Fibroblast of skin of right biceps (primary cell): ENCODE measurements around the gene ALDH16A1.
"Not testable (repeated sequence)": the region's sequence is repeated elsewhere in the genome, so short reads cannot be mapped to it uniquely, and the experiment has no call there.

Source experiments
- DNase-seq: peaks from one replicate; pipeline ENCODE4 v3.0.0-alpha.2; 2013

The ALDH16A1 gene

GRCh38 chr19:49465371-49465770 is 12.3 kb downstream of the ALDH16A1 start:
- no peak for DNase-seq

- no peak for DNase-seq
Measured at GRCh38 chr19:49468199-49468598, 15.2 kb downstream of the ALDH16A1 start.

- peak; percentile 56 for DNase-seq
Measured at GRCh38 chr19:49468746-49469447, 15.9 kb downstream of the ALDH16A1 start.

- DNase-seq: no peak
Measured at GRCh38 chr19:49469828-49470614, 17.0 kb downstream of the ALDH16A1 start.

- DNase-seq: no peak
Measured at GRCh38 chr19:49470615-49470978, 17.6 kb downstream of the ALDH16A1 start.

- DNase-seq: no peak
Measured at GRCh38 chr19:49472936-49473335, 19.9 kb downstream of the ALDH16A1 start.

GRCh38 chr19:49473501-49473867 is 20.5 kb downstream of the ALDH16A1 start:
- not testable (repeated sequence) for DNase-seq

GRCh38 chr19:49473868-49474541 is 21.0 kb downstream of the ALDH16A1 start, which contains the start of gene FLT3LG:
Gene FLT3LG, plus strand, starts transcription at chr19:49474215. Its CDS starts 425 bp downstream, at chr19:49474640.
- DNase-seq: peak; percentile 77

- DNase-seq: no peak
Measured at GRCh38 chr19:49474542-49474924, 21.5 kb downstream of the ALDH16A1 start.

- no peak for DNase-seq
Measured at GRCh38 chr19:49475191-49475917, 22.3 kb downstream of the ALDH16A1 start.

GRCh38 chr19:49475995-49476880 is 23.2 kb downstream of the ALDH16A1 start:
- DNase-seq: no peak

GRCh38 chr19:49479975-49480628 is 27.1 kb downstream of the ALDH16A1 start:
- DNase-seq: no peak

GRCh38 chr19:49481020-49481683 is 28.1 kb downstream of the ALDH16A1 start:
- DNase-seq: no peak

GRCh38 chr19:49486232-49486631 is 33.2 kb downstream of the ALDH16A1 start:
- no peak for DNase-seq

GRCh38 chr19:49486710-49487276 is 33.8 kb downstream of the ALDH16A1 start:
- DNase-seq: no peak

GRCh38 chr19:49487277-49488045 is 34.4 kb downstream of the ALDH16A1 start, which contains the start of gene RPL13A:
Gene RPL13A, plus strand, starts transcription at chr19:49487608. Its CDS starts 22 bp downstream, at chr19:49487630.
- peak; percentile 99 for DNase-seq

GRCh38 chr19:49488046-49488862 is 35.2 kb downstream of the ALDH16A1 start:
- DNase-seq: no peak

- DNase-seq: no peak
Measured at GRCh38 chr19:49488863-49489537, 36.0 kb downstream of the ALDH16A1 start.
